GM18526 (cell line): ENCODE measurements around the gene FAM107A.

Source experiments
- POLR2A ChIP-seq: IDR thresholded peaks from 3 replicates; pipeline ENCODE4 v1.6.1; 2011; ENCODE audit not compliant: insufficient read length; ENCODE audit errors: extremely low read depth

FAM107A gene

DNA sequence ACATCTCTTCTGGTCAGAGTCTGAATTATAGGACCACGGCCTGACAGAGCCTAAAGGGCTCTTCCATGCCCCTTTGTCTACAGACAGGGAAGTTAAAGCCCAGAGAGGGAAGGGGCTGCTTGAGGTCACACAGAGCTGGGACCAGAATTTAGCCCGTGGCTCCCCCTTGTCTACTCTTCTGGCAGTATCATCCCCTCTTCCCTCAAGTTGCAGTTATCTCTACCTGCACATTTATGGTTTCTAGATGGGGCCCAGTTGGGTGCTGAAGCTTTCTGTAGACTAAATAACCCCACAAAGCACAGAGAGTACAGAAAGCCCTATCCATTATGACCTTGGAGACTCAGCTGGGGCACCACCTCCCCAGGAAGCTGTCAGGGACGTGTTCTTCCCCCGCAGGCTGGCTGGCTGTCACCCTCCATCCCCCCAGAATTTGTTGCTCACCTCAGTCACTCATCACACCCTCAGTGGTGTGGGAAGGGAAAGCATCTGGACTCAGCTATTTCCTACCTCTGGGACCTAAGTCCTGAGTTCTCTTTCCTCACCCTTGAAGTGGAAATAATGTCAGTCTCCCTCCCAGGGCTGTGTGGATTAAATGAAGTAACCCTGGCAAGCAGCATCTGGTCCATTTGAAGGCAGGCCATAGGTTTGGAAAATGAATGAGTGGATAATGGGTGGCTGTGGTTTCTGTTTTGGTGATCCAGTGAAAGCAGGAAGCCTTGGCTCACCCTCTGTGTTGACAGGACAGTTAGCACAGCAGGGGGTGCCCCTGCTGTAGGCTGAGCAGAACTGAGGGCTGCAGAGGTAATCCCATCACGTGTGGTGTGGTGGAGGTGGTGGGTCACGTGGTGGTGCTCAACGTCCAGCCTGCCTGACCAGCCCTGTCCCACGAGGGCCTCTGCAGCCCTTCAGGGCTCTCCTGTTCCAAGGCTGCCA, 56.5 kb downstream of the FAM107A start:
- no peak for TF ChIP-seq POLR2A

- TF ChIP-seq POLR2A, result no peak
Observed at GRCh38 chr3:58519668-58520402, 57.4 kb downstream of the FAM107A start.

DNA sequence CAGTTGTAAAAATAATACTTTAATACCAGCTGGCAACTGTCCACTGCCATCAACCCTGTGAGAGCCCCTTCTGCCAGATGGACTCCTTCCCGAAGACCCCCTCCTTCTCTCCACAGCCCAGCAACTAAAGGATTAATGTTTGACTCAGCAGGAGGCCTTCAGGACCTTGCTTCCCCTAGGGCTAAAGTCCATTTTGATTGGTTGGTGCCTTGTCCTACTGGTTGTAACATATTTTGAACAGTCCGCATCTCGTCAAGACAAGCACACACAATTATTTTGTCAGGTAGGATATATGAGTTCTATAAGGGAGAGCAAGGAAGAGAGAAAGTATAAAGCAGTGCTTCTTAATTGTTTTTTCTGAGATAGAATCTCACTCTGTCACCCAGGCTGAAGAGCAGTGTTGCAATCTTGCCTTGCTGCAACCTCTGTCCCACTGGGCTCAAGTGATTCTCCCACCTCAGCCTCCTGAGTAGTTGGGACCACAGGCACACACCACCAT, 58.9 kb downstream of the FAM107A start:
- TF ChIP-seq POLR2A, result no peak

DNA sequence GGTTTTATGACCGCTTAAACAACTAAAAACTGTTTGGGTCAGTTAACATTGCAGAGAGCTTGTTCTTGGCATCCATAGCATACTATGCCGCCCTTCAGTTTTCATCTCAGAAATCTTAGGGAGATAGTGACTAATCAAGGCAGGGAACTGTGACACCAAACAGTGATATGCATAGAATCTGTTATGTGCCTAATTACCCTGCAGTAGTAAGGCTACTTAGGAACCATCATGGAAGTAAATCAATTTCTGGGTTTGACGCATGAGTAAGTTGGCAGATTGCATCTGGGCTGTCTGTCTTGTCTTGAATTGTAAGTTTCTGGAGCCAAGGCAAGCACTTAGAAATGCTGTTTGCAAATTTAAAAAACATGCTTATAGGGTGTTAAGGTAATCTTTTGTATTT, 62.8 kb downstream of the FAM107A start:
- TF ChIP-seq POLR2A, result no peak
